HG02763 (cell line): Measurements from ENCODE around the gene STAG2.
"Not testable (repeated sequence)": the region's sequence is repeated elsewhere in the genome, so short reads cannot be mapped to it uniquely, and the experiment has no call there.

Experiments
- ATAC-seq: cut with Tn5 transposase; IDR thresholded peaks from one replicate; pipeline ENCODE4 v1.9.1; 2021; ENCODE audit warnings: mild to moderate bottlenecking, moderate library complexity; ENCODE audit not compliant: unreplicated experiment

The STAG2 gene

GRCh38 chrX:124030520-124030919 lies 69.0 kb downstream of the STAG2 start:
- peak; percentile 78 for ATAC-seq

- ATAC-seq, result no peak
Observed at GRCh38 chrX:124033821-124034220, 72.3 kb downstream of the STAG2 start.

GRCh38 chrX:124035657-124036056 lies 74.2 kb downstream of the STAG2 start:
- ATAC-seq, result no peak

GRCh38 chrX:124042042-124042441 lies 80.5 kb downstream of the STAG2 start:
- no peak for ATAC-seq

GRCh38 chrX:124045109-124045508 lies 83.6 kb downstream of the STAG2 start:
- ATAC-seq, result no peak

- ATAC-seq, result not testable (repeated sequence)
Observed at GRCh38 chrX:124084417-124084816, 122.9 kb downstream of the STAG2 start.

GRCh38 chrX:124085063-124085462 lies 123.6 kb downstream of the STAG2 start:
- ATAC-seq, result no peak

GRCh38 chrX:124086411-124086810 lies 124.9 kb downstream of the STAG2 start:
- ATAC-seq, result no peak

- ATAC-seq, result no peak
Observed at GRCh38 chrX:124087000-124087746, 125.7 kb downstream of the STAG2 start.

- ATAC-seq, result no peak
Observed at GRCh38 chrX:124093222-124093621, 131.7 kb downstream of the STAG2 start.

- ATAC-seq, result no peak
Observed at GRCh38 chrX:124097116-124097515, 135.6 kb downstream of the STAG2 start.

GRCh38 chrX:124098089-124098488 lies 136.6 kb downstream of the STAG2 start:
- no peak for ATAC-seq

GRCh38 chrX:124103966-124104365 lies 142.5 kb downstream of the STAG2 start:
- ATAC-seq, result no peak

GRCh38 chrX:124104512-124104911 lies 143.0 kb downstream of the STAG2 start:
- not testable (repeated sequence) for ATAC-seq

- ATAC-seq, result no peak
Observed at GRCh38 chrX:124113621-124114600, 152.4 kb downstream of the STAG2 start.

GRCh38 chrX:124117325-124117724 lies 155.8 kb downstream of the STAG2 start:
- no peak for ATAC-seq

GRCh38 chrX:124125471-124125870 lies 164.0 kb downstream of the STAG2 start:
- ATAC-seq, result no peak

GRCh38 chrX:124127496-124127895 lies 166.0 kb downstream of the STAG2 start:
- ATAC-seq, result no peak

GRCh38 chrX:124132437-124132836 lies 170.9 kb downstream of the STAG2 start:
- ATAC-seq, result not testable (repeated sequence)

GRCh38 chrX:124145749-124146148 lies 184.2 kb downstream of the STAG2 start:
- ATAC-seq, result no peak

- ATAC-seq, result no peak
Observed at GRCh38 chrX:124151195-124151594, 189.7 kb downstream of the STAG2 start.
